Tibial nerve (tissue), 4 donors: ENCODE data around the gene TWSG1. TPM values are rescaled to one million over a fixed set of nuclear protein-coding genes. Genes with fewer than 3 reads are reported as not detected.
"Not testable (repeated sequence)": the region's sequence is repeated elsewhere in the genome, so short reads cannot be mapped to it uniquely, and the experiment has no call there.

ENCODE experiments used
- DNase-seq, 2 donors: peaks; one replicate each; pipeline ENCODE4 v3.0.0-alpha.2; 2019; ENCODE audit warnings: low spot score in 2 of 2
- H3K27ac ChIP-seq, 4 donors: fragments of 200-600 bp; sonication (generic) in 3 of 4; one replicate each; pipeline ENCODE4 v1.5.1; 2017 to 2019; ENCODE audit warnings: mild to moderate bottlenecking in 1 of 4
- H3K27me3 ChIP-seq, 2 donors: fragments of 200-600 bp; sonication (generic) in 1 of 2; one replicate each; pipeline versions ENCODE4 v1.5.1 to v1.6.0; 2017 to 2019
- H3K36me3 ChIP-seq, 3 donors: fragments of 200-600 bp; sonication (generic); one replicate each; pipeline ENCODE4 v1.5.1; 2018 to 2019
- H3K4me1 ChIP-seq, 4 donors: fragments of 200-600 bp; sonication (generic) in 3 of 4; one replicate each; pipeline ENCODE4 v1.5.1; 2017 to 2019
- H3K4me3 ChIP-seq, 4 donors: fragments of 200-600 bp; sonication (generic) in 3 of 4; one replicate each; pipeline ENCODE4 v1.5.1; 2017 to 2019; ENCODE audit warnings: mild to moderate bottlenecking in 1 of 4, moderate library complexity in 1 of 4
- H3K9me3 ChIP-seq, 4 donors: fragments of 200-600 bp; sonication (generic) in 3 of 4; one replicate each; pipeline ENCODE4 v1.5.1; 2017 to 2019
- EP300 ChIP-seq, 2 donors: sonication (generic); formaldehyde crosslinking; IDR thresholded peaks; one replicate each; pipeline ENCODE4 v1.6.1; 2017; ENCODE audit warnings: antibody characterized with exemption in 2 of 2, mild to moderate bottlenecking in 1 of 2
- POLR2A ChIP-seq, 2 donors: fragments of 450-650 bp; IDR thresholded peaks; one replicate each; pipeline ENCODE4 v1.6.1; 2017; ENCODE audit warnings: antibody characterized with exemption in 2 of 2, mild to moderate bottlenecking in 2 of 2, moderate library complexity in 2 of 2
- WGBS, 2 donors: methylation state at CpG; one replicate each; pipeline ENCODE4 v1.1.5; 2018; 5-methylcytosine and 5-hydroxymethylcytosine counted together
- total RNA-seq, 4 donors: library from RNA; depleted of rRNA; stranded (reverse); fragments of >200 nt; gene quantifications; one replicate each; pipeline ENCODE4 v1.1.0, GENCODE V29; 2016
- TF ChIP-seq, protein P1 (sequence below), 5 experiments: fragments of 200-600 bp in 3 of 5; fragments of 450-650 bp in 2 of 5; sonication (generic) in 3 of 5; IDR thresholded peaks; one replicate each; pipeline ENCODE4 v1.5.1; 2016 to 2019; ENCODE audit warnings: antibody characterized with exemption in 5 of 5, mild to moderate bottlenecking in 3 of 5, moderate library complexity in 2 of 5

Gene TWSG1
- total RNA-seq, 4 donors from 2014 or later, result 33.3 to 64.9 (median 56.9) TPM

DNA sequence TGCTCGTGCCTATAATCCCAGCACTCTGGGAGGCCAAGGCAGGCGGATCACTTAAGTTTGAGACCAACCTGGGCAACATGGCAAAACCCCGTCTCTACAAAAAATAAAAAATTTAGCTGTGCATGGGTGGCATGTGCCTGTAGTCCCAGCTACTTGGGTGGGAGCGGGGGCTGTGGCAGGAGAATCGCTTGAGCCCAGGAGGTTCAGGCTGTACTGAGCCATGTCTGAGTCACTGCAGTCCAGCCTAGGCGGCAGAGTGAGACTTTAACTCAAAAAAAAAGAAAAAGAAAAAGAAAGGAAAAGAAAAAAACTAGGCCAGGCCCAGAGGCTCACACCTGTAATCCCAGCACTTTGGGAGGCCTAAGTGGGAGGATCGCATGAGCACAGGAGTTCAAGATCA lies 30.8 kb downstream of the TWSG1 start:
- H3K36me3 ChIP-seq, result peaks cover 0 to 37% (median 0%) of the 10 kb centered on the region in 3 donors
- TF ChIP-seq, protein P1, sequence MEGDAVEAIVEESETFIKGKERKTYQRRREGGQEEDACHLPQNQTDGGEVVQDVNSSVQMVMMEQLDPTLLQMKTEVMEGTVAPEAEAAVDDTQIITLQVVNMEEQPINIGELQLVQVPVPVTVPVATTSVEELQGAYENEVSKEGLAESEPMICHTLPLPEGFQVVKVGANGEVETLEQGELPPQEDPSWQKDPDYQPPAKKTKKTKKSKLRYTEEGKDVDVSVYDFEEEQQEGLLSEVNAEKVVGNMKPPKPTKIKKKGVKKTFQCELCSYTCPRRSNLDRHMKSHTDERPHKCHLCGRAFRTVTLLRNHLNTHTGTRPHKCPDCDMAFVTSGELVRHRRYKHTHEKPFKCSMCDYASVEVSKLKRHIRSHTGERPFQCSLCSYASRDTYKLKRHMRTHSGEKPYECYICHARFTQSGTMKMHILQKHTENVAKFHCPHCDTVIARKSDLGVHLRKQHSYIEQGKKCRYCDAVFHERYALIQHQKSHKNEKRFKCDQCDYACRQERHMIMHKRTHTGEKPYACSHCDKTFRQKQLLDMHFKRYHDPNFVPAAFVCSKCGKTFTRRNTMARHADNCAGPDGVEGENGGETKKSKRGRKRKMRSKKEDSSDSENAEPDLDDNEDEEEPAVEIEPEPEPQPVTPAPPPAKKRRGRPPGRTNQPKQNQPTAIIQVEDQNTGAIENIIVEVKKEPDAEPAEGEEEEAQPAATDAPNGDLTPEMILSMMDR (IDR thresholded peaks at IDR 0.05), result no peak
- TF ChIP-seq POLR2A (IDR thresholded peaks at IDR 0.05), result no peak
- no peak for TF ChIP-seq EP300 (IDR thresholded peaks at IDR 0.05)
- DNase-seq, result no peak

DNA sequence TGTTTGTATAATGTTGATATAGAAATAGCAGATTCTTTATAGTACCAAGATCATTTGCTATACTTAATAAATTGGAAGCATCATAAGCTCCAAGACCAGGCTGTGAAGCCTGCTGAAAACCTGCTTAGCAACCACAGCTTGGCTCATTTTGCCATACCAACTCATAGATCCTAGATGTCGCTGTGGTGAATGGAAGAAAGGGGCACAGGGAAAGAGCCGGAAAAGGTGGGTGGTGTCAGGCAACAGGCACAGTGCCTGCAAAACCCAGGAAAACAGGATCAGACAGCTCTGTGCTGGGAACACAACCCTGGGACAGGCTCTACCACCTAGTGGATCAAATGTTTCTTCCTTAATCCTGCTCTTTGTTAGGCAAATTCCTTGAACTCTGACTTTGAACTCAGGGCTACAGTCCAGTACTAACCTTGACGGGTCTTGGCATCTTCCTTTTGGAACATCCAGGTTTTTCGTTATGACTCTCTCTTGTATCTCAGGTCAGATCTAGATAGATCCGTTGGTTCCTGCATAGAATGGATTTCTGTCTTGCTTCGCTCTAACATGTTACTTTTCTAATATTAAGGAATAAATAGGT lies 31.6 kb downstream of the TWSG1 start:
- TF ChIP-seq EP300 (IDR thresholded peaks at IDR 0.05) (peak in 1 of 2 donors; percentile 59), POLR2A (IDR thresholded peaks at IDR 0.05) (no peak)
- TF ChIP-seq, protein P1 (IDR thresholded peaks at IDR 0.05), result peak; percentile 13 to 53 (median 45)
- DNase-seq, result peak in 1 of 2 donors; percentile 14
- WGBS, 2 donors, result 47 to 51% methylated on average over 6 of the region's 6 CpGs
- Histone ChIP-seq H3K36me3 (peaks cover 0 to 35% (median 0%) of the 10 kb centered on the region in 3 donors), H3K4me1 (peaks cover 0 to 12% (median 0%) of the 10 kb centered on the region in 4 donors), H3K9me3 (no peaks in the 10 kb centered on the region), H3K4me3 (no peak overlapping the region), H3K27me3 (no peaks in the 10 kb centered on the region), H3K27ac (peak overlapping the region in 2 of 4 donors; percentile 3 to 64)

More for the DNA sequence above, 30.8 kb downstream of the TWSG1 start:
- 92 to 93% methylated on average over 7 of the region's 7 CpGs for WGBS, 2 donors
- Histone ChIP-seq H3K4me3 (no peak overlapping the region), H3K4me1 (peaks cover 0 to 12% (median 0%) of the 10 kb centered on the region in 4 donors), H3K9me3 (no peaks in the 10 kb centered on the region), H3K27me3 (no peaks in the 10 kb centered on the region), H3K27ac (no peak overlapping the region)

DNA sequence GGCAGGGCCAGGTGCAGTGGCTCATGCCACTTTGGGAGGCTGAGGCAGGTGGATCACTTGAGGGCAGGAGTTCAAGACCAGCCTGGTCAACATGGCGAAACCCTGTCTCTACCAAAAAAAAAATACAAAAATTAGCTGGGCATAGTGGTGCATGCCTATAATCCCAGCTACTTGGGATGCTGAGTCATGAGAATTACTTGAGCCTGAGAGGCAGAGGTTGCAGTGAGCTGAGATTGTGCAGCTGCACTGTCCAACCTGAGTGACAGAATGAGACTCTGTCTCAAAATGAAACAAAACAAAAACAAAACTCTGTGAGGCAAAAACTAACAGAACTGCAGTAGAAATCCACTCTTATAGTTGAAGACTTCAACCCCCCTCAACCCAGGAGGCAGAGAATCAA lies 38.7 kb downstream of the TWSG1 start:
- H3K27me3 ChIP-seq, DNase-seq, H3K9me3 ChIP-seq, H3K4me3 ChIP-seq, H3K4me1 ChIP-seq, H3K27ac ChIP-seq: not testable (repeated sequence)
- H3K36me3 ChIP-seq, result peaks cover 0 to 29% (median 0%) of the 10 kb centered on the region in 3 donors
- 90 to 100% methylated on average over 1 of the region's 1 CpG for WGBS, 2 donors

DNA sequence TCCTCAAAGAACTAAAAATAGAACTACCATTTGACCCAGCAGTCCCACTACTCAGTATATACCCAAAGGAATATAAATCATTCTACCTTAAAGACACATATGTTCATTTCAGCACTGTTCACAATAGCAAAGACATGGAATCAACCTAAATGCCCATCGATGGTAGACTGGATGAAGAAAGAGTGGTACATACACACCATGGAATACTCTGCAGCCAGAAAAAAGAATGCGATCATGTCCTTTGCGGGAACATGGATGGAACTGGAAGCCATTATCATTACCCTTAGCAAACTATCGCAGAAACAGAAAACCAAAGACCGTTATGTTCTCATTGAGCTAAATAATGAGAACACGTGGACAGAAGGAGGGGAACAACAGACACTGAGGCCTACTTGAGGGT lies 44.5 kb downstream of the TWSG1 start:
- no peaks in the 10 kb centered on the region for H3K27me3 ChIP-seq
- peaks cover 0 to 6% (median 0%) of the 10 kb centered on the region in 4 donors for H3K9me3 ChIP-seq
- peaks cover 0 to 13% (median 0%) of the 10 kb centered on the region in 3 donors for H3K36me3 ChIP-seq
- no peak for DNase-seq
- no peak overlapping the region for H3K27ac ChIP-seq
- H3K4me3 ChIP-seq, result no peak overlapping the region
- WGBS, 2 donors, result 96 to 98% methylated on average over 6 of the region's 6 CpGs
- peaks cover 0 to 10% (median 0%) of the 10 kb centered on the region in 4 donors for H3K4me1 ChIP-seq
- TF ChIP-seq EP300 (IDR thresholded peaks at IDR 0.05), result no peak
- no peak for TF ChIP-seq POLR2A (IDR thresholded peaks at IDR 0.05)
- TF ChIP-seq, protein P1 (IDR thresholded peaks at IDR 0.05), result no peak

DNA sequence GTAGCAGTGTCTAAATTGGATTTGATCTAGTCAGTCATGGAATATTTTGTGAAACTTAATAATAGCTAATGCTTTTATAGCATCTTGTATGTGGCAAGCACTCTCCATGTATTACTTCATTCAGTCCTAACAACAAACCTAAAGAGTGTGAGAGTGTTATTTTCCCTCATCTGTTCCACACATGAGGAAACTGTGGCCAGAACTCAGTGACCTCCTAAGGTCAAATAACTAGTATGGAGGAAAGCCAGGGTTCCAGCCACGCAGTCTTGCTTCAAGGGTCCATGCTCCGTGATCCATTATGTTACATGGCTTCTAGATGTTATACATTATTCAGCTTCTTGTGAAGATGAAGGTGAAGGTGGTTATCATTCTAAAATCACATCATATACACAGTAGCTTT lies 45.5 kb downstream of the TWSG1 start:
- Histone ChIP-seq H3K27ac (peak overlapping the region in 2 of 4 donors; percentile 2 to 66), H3K36me3 (peaks cover 0 to 13% (median 0%) of the 10 kb centered on the region in 3 donors), H3K9me3 (peaks cover 0 to 6% (median 0%) of the 10 kb centered on the region in 4 donors), H3K4me1 (peaks cover 0 to 10% (median 0%) of the 10 kb centered on the region in 4 donors), H3K4me3 (no peak overlapping the region), H3K27me3 (no peaks in the 10 kb centered on the region)
- WGBS, 2 donors, result 28 to 35% methylated on average over 2 of the region's 2 CpGs
- DNase-seq, result no peak
- TF ChIP-seq EP300 (IDR thresholded peaks at IDR 0.05) (no peak), POLR2A (IDR thresholded peaks at IDR 0.05) (no peak)
- TF ChIP-seq, protein P1 (IDR thresholded peaks at IDR 0.05), result no peak
